Suppressor macrophage treated with lipopolysaccharide for 1 hour (primary cell): ENCODE results near the gene TCF4.

Source experiments
- DNase-seq, 3 donors: peaks; one replicate each; pipeline ENCODE4 v3.0.0-alpha.2; 2020 to 2022

TCF4 gene

GRCh38 chr18:55501579-55501978, 86.4 kb downstream of the TCF4 start:
- no peak for DNase-seq

GRCh38 chr18:55500316-55501086, 87.5 kb downstream of the TCF4 start:
- no peak for DNase-seq

GRCh38 chr18:55499526-55499925, 88.5 kb downstream of the TCF4 start:
- DNase-seq: no peak

GRCh38 chr18:55497825-55498403, 90.1 kb downstream of the TCF4 start:
- no peak for DNase-seq

- DNase-seq: no peak
Observed at GRCh38 chr18:55494899-55495298, 93.1 kb downstream of the TCF4 start.

- DNase-seq: no peak
Observed at GRCh38 chr18:55494441-55494840, 93.6 kb downstream of the TCF4 start.

- no peak for DNase-seq
Observed at GRCh38 chr18:55491616-55492015, 96.4 kb downstream of the TCF4 start.

- no peak for DNase-seq
Observed at GRCh38 chr18:55489034-55489986, 98.7 kb downstream of the TCF4 start.

- no peak for DNase-seq
Observed at GRCh38 chr18:55488473-55488872, 99.5 kb downstream of the TCF4 start.

- DNase-seq: no peak
Observed at GRCh38 chr18:55487997-55488396, 100.0 kb downstream of the TCF4 start.

- no peak for DNase-seq
Observed at GRCh38 chr18:55486936-55487335, 101.1 kb downstream of the TCF4 start.

GRCh38 chr18:55485666-55486065, 102.3 kb downstream of the TCF4 start:
- DNase-seq: no peak

GRCh38 chr18:55484773-55485172, 103.2 kb downstream of the TCF4 start:
- DNase-seq: peak in 1 of 3 donors; percentile 10

- DNase-seq: no peak
Observed at GRCh38 chr18:55483266-55483871, 104.6 kb downstream of the TCF4 start.

GRCh38 chr18:55479656-55480420, 108.2 kb downstream of the TCF4 start:
- no peak for DNase-seq

- DNase-seq: no peak
Observed at GRCh38 chr18:55477860-55478581, 110.0 kb downstream of the TCF4 start.

- peak; percentile 58 to 82 (median 63) for DNase-seq
Observed at GRCh38 chr18:55477499-55477859, 110.5 kb downstream of the TCF4 start.

- no peak for DNase-seq
Observed at GRCh38 chr18:55475916-55476315, 112.1 kb downstream of the TCF4 start.

- DNase-seq: no peak
Observed at GRCh38 chr18:55475467-55475866, 112.5 kb downstream of the TCF4 start.

GRCh38 chr18:55473560-55473959, 114.4 kb downstream of the TCF4 start:
- DNase-seq: no peak

GRCh38 chr18:55473058-55473457, 114.9 kb downstream of the TCF4 start:
- no peak for DNase-seq

- no peak for DNase-seq
Observed at GRCh38 chr18:55470826-55471225, 117.2 kb downstream of the TCF4 start.
